A172 (cell line): ENCODE measurements around the gene ATP1A4. TPM values are rescaled to one million over a fixed set of nuclear protein-coding genes. Genes with fewer than 3 reads are reported as not detected.
"Not testable (repeated sequence)": the region's sequence is repeated elsewhere in the genome, so short reads cannot be mapped to it uniquely, and the experiment has no call there.

Source experiments
- DNase-seq: peaks from one replicate; pipeline ENCODE4 v3.0.0-alpha.2; 2015; ENCODE audit warnings: low spot score
- total RNA-seq: library from RNA; depleted of rRNA; stranded (reverse); fragments of >200 nt; shearing (Covaris generic); gene quantifications from 2 replicates; pipeline ENCODE4 v1.2.3, GENCODE V29; 2014

The ATP1A4 gene
- total RNA-seq, 1 experiment from 2014 or later = not detected

DNA sequence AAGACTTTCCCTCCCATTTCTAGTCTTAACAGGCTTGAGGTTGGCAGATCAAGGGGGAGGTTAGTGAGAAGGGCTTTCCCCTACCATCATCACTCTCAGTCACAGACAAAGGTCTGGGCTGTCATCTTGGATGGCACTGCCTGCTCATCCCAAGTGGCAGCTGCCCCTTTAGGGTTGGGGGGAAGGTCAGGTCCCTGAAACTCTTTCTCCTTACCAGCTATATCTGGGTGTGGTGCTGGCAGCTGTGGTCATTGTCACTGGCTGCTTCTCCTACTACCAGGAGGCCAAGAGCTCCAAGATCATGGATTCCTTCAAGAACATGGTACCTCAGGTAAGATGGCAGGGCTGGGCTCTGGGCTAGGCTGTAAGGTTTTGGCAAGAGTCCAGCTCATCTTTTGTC, 27.7 kb upstream of the ATP1A4 start:
- DNase-seq = peak; percentile 21

DNA sequence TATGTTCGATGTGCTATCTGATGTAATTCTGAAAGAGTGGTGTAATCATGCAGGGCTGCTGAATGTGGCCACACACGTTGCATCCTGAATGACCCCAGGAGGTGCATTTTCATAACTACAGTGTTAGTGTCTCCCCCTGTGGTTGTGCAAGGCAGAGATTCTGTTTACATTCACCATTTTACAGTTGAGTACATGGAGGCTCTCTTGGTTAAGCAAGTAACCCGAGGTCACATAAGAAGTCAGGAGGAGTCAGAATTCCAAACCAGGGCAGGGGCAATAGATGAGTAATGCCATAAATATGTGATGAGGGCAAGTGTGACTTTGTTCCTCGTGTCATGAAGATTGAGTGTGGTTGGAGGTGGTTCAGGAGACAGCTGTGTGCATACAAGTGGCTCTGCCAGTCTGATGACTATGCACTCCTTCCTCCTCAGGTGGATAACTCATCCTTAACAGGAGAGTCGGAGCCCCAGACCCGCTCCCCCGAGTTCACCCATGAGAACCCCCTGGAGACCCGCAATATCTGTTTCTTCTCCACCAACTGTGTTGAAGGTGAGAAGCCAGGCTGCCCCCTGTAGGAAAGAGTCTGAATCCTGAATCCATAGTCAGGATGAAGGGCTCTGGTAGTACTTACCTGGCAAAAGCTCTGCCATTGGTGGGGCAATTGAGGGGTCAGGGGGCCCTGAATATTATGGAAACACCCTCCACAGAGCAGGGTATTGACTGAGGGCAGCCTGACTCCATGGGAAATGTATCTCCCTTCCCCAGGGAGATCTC, 26.5 kb upstream of the ATP1A4 start:
- DNase-seq = peak; percentile 100

DNA sequence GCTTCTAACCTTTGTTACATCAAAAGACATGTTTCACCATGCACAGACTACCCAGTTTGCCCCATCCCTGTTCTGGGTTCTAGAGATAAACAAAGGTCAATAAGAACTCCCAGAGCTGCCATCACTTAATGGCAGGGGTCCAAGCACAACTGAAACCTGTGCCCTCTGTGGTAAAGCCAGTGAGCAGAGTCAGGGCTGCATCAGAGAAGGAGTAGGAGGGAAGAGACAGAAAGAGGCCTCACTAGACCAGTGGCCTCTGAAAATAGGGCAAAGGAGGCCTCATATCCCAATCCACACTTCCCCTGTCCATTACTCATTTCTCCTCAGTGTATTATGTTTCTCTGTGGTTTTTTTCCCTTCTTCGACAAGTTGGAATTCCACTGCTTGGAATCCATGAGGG, 25.7 kb upstream of the ATP1A4 start:
- DNase-seq = peak; percentile 86

DNA sequence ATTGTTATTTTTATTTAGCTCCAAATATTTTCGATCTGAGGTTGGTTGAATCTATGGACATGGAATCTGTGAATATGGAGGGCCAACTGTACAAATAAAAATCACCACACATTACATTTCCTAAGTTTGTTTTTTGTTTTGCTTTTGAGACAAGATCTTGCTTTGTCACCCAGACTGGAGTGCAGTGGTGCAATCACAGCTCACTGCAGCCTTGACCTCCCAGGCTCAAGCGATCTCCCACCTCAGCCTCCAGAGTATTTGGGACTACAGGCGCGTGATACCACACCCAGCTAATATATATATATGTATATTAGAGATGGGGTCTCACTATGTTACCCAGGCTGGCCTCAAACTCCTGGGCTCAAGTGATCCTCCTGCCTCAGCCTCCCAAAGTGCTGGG, 25.1 kb upstream of the ATP1A4 start:
- DNase-seq = not testable (repeated sequence)

DNA sequence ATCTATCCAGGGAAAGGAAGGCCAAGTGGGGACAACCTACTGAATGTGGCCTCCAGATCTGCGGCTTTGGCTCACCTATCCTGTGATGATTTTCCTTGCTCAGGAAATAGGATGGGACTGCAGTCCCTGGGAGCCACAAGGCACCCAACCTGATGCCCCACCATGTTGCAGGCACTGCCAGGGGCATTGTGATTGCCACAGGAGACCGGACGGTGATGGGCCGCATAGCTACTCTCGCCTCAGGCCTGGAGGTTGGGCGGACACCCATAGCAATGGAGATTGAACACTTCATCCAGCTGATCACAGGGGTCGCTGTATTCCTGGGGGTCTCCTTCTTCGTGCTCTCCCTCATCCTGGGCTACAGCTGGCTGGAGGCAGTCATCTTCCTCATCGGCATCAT, 24.0 kb upstream of the ATP1A4 start:
- no peak for DNase-seq

DNA sequence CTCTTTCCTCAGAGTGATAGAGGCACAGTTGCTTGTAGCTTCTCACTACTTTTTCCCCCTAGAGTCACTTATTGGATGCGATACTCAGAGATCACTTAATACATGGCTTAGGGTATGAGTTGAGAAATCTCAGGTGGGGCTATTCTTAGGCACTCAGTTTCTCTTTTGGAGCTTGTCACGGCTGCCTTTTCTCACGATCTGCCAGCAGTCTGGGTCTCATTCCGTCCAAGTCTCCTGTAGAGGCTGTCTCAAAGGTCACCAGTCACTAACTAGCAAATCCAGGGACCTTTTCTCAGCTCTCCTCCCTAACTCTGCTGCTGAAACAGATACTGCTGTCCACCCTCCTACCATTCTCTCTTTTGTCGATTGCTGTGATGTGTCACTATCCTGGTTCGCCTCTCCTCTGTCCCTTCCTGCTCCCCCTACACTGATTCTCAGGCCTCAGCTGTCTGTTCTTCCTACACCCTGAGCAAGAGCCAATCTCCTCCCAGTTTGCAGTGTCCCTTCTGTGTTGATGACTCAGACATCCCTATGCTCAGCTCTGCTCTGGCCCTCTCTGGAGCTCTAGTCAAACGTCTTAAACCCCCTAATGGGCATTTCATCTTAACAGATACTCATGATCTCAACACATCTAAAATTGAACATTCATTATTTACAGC, 23.4 kb upstream of the ATP1A4 start:
- peak; percentile 90 for DNase-seq

DNA sequence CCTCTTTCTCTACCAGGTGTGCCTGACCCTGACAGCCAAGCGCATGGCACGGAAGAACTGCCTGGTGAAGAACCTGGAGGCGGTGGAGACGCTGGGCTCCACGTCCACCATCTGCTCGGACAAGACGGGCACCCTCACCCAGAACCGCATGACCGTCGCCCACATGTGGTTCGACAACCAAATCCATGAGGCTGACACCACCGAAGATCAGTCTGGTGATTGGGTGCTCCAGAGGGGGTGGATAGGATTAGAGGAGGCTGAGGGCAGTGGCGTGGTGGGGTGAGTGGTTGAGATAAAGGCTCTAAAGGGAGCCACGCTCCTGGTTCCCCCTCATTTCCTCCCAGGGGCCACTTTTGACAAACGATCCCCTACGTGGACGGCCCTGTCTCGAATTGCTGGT, 22.8 kb upstream of the ATP1A4 start:
- no peak for DNase-seq

DNA sequence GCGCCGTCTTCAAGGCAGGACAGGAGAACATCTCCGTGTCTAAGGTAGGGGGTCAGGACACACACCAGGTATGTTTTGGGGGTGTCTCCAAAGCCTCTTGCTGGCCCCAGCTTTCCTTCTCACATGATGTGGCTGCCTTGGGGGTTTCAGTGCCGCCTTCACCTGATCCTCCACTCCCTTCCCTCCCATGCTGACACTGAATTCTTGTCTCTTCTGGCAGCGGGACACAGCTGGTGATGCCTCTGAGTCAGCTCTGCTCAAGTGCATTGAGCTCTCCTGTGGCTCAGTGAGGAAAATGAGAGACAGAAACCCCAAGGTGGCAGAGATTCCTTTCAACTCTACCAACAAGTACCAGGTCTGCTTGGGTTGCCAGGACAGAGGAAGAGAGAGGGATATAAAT, 22.4 kb upstream of the ATP1A4 start:
- peak; percentile 81 for DNase-seq

DNA sequence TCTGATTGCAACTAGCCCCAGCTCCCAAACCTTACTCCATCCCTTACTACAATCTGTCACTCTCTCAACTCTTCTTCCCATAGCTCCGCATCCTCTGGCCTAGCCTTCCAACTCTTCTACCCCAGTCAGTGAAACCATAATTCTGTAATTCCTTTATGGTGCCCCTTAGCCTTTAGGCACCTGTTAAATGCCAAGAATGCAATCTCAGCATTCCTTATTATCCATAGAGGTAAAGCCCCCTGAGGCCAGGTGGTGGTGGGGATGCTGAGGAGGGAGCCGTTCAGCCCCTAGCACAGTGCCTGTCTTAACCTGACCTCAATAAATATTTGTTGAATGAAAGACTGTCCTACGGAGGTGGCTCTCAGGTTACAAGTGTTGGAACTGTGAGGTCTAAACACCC, 21.8 kb upstream of the ATP1A4 start:
- DNase-seq = no peak

DNA sequence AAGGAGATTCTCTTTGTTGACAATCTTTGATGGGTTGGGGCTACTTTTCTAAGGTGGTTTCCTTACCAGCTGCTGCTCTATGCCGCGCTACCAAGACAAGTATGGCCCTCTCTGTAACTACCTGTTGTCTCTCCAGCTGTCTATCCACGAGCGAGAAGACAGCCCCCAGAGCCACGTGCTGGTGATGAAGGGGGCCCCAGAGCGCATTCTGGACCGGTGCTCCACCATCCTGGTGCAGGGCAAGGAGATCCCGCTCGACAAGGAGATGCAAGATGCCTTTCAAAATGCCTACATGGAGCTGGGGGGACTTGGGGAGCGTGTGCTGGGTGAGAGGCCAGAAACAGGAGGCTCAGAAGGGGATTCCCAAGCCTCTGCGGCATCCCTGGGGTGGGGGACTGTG, 21.4 kb upstream of the ATP1A4 start:
- no peak for DNase-seq

DNA sequence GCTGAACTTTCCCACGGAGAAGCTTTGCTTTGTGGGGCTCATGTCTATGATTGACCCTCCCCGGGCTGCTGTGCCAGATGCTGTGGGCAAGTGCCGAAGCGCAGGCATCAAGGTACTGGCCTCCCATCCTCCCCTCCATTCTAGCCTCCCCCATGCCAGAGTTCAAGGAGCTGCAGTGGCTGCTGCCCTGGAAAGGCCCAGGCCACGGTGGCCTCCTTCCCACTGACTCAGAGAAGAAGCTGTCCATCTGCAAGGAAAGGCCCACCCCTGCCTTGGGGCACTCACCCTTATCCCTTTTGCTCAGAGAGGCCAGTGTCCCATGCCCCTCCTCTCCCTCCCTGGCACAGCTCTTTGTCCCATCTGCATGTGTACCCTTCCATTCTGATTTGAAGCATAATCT, 20.9 kb upstream of the ATP1A4 start:
- DNase-seq = no peak

DNA sequence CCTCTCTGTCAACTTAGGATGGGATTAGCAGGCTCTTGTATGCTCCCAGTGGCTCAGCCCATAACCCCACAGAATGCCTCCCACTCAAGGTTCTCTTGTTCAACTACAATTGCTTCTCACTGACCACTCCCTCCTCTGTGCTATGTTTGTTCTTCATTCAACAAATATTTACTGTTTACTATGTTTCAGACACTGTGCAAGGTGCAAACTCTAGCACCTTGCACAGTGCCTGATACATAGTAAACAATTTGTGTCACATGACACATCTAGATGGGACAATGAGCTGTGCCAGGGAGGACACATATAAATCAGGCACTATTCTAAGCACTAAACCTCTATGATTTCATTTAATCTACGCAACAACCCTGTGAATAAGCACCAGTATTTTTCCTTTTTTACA, 20.5 kb upstream of the ATP1A4 start:
- DNase-seq = no peak

DNA sequence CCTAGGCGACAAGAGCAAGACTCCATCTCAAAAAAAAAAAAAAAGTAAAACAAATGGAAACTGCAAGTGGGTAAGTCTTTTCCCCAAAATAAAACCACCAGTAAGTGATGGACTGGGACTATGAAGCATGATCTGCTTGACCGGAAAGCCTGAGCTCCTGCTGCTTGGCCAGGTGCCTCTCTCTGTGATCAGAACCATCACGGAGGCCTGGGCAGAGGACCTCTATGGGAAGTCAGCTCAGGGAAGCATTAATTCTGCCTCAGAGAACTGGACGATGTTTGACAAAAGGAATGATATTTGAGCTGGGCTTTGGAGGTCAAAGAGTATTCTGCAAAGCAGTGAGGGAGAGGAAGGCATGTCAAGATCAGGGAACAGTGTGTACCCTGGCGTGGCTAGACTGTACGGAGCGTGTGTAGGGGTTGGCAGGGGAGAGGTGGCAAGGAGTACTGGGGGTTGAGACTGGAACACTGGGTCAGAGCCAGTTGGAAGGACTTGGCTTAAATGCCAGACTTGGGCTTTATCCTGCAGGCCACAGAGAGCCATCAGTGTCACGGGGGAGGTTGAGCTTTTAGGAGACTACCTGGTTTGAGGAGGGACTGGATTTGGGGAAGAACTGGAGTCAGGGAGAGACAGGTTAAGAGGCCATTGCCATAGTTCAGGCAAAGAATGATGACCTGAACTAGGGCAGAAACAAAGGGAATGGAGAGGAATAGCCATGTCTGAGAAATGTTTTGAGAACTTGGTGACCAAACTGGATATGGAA, 19.4 kb upstream of the ATP1A4 start:
- no peak for DNase-seq

DNA sequence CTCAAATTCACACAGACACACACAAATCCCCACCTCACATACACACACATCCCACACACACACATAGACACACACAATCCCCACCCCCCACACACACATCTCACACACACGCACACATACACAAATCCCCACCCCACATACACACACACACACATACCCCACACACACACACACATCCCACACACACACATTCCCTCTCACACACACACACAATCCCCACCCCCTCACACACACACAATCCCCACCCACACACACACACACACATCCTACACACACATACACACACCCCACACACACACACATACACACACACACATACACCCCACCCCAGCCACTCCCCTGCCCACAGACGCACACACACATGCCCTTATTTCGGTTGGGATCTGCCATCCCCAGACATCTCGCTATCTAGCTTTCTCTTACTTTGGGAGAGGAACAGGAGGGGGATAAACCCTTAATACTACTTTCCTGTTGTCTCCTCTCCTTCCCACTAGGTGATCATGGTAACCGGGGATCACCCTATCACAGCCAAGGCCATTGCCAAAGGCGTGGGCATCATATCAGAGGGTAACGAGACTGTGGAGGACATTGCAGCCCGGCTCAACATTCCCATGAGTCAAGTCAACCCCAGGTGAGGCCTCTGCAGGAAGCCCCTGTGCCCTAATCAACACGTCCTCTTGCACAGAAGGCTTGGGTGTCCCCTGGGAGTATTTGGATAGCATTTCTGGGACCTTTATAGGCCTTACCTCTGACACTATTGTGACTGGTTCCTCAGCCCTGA, 17.2 kb upstream of the ATP1A4 start:
- DNase-seq = no peak

DNA sequence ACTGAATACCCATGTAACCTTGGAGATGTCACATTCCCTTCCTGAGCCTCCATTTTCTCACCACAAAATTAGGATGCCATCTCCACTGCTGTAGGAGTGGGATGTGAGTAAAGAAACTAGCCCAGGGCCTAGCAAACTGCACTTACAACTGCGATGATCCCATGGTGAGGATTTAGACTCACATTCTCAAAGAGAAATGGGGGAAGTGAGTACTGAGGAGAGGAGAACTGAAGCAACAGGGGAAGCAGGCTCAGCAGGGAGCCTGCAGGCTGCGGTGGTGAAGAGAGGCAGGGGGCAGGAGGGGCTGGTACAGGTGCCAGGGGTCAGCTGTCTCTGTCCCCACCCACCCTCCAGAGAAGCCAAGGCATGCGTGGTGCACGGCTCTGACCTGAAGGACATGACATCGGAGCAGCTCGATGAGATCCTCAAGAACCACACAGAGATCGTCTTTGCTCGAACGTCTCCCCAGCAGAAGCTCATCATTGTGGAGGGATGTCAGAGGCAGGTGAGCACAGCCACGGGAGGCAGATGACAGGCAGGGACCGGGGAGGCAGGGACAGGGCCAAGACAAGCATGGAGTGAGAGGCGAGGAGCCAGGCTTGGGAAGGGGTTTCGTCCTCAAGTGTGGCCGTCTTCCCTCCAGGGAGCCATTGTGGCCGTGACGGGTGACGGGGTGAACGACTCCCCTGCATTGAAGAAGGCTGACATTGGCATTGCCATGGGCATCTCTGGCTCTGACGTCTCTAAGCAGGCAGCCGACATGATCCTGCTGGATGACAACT, 16.4 kb upstream of the ATP1A4 start:
- DNase-seq = no peak

DNA sequence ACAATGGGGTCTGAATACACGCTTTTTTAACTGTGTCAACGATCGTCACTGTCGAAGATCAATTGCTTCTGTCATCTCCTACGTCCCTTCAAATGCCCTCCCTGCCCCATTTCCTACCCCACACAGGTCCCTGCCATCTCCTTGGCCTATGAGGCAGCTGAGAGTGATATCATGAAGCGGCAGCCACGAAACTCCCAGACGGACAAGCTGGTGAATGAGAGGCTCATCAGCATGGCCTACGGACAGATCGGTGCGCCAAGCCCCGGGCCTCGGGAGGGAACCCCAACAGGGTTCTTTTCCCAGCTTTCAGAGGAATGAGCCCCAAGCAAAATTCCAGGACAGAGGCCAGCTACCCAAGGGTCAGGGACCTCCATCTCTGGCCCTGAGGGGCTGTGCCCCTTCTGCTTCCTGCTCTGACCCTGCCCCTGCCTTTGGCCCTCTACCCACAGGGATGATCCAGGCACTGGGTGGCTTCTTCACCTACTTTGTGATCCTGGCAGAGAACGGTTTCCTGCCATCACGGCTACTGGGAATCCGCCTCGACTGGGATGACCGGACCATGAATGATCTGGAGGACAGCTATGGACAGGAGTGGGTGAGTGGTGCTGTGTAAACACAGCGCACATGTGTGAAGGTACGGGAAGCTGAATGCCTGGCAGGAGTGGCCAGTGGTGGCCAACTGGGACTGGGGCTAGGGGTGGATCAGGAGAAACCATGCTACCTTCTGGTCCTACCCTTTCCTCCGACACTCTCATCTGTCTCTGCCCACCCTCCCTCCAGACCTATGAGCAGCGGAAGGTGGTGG, 15.1 kb upstream of the ATP1A4 start:
- DNase-seq = no peak

DNA sequence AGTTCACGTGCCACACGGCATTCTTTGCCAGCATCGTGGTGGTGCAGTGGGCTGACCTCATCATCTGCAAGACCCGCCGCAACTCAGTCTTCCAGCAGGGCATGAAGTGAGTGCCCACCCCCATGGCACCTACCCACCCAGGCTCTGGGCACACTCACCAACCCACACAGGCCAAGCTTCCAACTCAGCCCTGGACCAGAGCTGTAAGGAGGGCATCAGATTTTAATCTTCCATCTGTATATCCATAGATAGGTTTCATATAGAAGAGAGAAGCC, 14.5 kb upstream of the ATP1A4 start:
- no peak for DNase-seq

DNA sequence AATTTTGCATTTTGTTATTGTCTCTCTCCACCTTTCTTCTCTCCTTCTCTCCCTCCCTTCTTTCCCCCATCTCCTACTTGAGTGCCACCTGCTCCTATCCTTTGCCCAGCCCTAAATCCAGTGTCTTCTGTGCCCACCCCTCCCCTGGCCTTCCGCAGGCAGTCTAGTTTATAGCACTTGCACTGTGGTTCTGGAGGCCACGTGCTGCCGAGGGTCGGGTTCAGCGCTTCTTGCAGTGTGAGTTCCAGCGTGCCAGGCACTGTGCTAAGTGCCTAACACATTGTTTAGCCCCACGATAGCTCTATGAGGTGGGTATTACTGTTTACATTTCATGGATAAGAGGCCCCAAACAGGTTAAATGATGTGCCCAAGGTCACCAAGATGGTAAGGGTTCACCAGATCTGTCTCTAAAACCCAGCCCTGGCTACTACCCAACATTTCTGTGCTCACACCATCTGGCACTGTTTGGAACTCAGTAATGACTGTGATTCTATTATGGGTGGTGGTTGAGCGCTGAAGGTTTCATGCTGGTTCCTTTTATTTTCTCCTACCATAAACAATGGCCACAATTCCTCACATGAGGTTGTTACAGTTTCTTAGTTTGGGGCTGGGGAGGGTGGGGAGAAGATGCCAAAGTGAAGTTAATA, 14.1 kb upstream of the ATP1A4 start:
- DNase-seq = no peak

DNA sequence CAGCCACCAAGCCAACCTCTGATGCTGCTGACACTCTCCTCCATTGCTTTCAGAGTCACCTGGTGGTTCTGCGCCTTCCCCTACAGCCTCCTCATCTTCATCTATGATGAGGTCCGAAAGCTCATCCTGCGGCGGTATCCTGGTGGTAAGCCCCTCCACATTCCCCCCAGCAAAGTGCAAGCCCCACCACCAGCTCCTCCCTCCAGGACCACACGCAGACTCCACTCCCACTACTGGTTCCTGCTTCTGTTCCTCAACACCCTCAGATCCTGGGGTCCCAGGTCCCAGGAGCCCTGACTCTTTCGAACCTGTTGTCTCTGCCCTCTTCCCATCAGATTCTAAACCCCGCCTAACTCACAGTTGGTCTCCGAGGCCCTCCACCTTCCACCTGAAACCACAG, 11.6 kb upstream of the ATP1A4 start:
- no peak for DNase-seq

DNA sequence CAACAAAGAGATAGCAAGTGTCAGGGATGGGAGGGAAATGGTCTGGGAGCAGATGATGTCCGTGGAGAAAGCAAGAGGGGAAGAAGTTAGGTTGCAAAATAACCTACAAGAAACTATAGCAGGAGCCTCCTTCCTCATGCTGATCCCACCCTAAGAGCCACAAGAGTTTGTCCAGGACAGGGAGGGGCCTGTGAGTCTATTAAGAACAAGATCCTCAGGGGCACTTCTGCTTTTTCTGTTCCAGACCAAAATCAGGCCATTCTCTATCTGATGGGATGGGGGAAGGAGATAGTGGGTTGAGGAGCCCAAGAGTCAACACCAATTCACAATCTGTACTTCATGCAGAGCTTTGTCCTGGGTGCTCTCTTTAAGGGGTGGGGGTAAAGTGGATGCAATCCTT, 7.7 kb upstream of the ATP1A4 start:
- DNase-seq = no peak
